GM18502 (cell line): ENCODE data around the gene BTBD9.

Source experiments
- ATAC-seq: cut with Tn5 transposase; IDR thresholded peaks from one replicate; pipeline ENCODE4 v1.9.1; 2021; ENCODE audit warnings: mild to moderate bottlenecking; ENCODE audit not compliant: unreplicated experiment, poor library complexity

BTBD9 gene

GRCh38 chr6:38159596-38159995, 480.1 kb downstream of the BTBD9 start:
- no peak for ATAC-seq

- ATAC-seq: no peak
These were observed 480.9 kb downstream of the BTBD9 start for GRCh38 chr6:38158762-38159350.

GRCh38 chr6:38157905-38158304, 481.8 kb downstream of the BTBD9 start:
- ATAC-seq: no peak

GRCh38 chr6:38156818-38157565, 482.7 kb downstream of the BTBD9 start:
- ATAC-seq: no peak

GRCh38 chr6:38155621-38156204, 484.0 kb downstream of the BTBD9 start:
- no peak for ATAC-seq

- no peak for ATAC-seq
These were observed 484.6 kb downstream of the BTBD9 start for GRCh38 chr6:38155144-38155543.

GRCh38 chr6:38154731-38155130, 485.0 kb downstream of the BTBD9 start:
- no peak for ATAC-seq

- ATAC-seq: no peak
These were observed 485.9 kb downstream of the BTBD9 start for GRCh38 chr6:38153798-38154345.

GRCh38 chr6:38153076-38153797, 486.5 kb downstream of the BTBD9 start:
- no peak for ATAC-seq

- ATAC-seq: no peak
These were observed 487.1 kb downstream of the BTBD9 start for GRCh38 chr6:38152620-38153019.

GRCh38 chr6:38151580-38152500, 487.9 kb downstream of the BTBD9 start:
- no peak for ATAC-seq

- ATAC-seq: no peak
These were observed 488.9 kb downstream of the BTBD9 start for GRCh38 chr6:38150681-38151296.

GRCh38 chr6:38150021-38150420, 489.7 kb downstream of the BTBD9 start:
- no peak for ATAC-seq

GRCh38 chr6:38149531-38149930, 490.2 kb downstream of the BTBD9 start:
- ATAC-seq: no peak

- ATAC-seq: no peak
These were observed 491.1 kb downstream of the BTBD9 start for GRCh38 chr6:38148606-38149005.

GRCh38 chr6:38146734-38147027, 493.0 kb downstream of the BTBD9 start:
- no peak for ATAC-seq

- no peak for ATAC-seq
These were observed 493.6 kb downstream of the BTBD9 start for GRCh38 chr6:38146021-38146733.

- no peak for ATAC-seq
These were observed 495.3 kb downstream of the BTBD9 start for GRCh38 chr6:38144365-38144945.
